ENCODE measurements around the gene EPS8L1.
"Not testable (repeated sequence)": the region's sequence is repeated elsewhere in the genome, so short reads cannot be mapped to it uniquely, and the experiment has no call there.

Gene EPS8L1

DNA sequence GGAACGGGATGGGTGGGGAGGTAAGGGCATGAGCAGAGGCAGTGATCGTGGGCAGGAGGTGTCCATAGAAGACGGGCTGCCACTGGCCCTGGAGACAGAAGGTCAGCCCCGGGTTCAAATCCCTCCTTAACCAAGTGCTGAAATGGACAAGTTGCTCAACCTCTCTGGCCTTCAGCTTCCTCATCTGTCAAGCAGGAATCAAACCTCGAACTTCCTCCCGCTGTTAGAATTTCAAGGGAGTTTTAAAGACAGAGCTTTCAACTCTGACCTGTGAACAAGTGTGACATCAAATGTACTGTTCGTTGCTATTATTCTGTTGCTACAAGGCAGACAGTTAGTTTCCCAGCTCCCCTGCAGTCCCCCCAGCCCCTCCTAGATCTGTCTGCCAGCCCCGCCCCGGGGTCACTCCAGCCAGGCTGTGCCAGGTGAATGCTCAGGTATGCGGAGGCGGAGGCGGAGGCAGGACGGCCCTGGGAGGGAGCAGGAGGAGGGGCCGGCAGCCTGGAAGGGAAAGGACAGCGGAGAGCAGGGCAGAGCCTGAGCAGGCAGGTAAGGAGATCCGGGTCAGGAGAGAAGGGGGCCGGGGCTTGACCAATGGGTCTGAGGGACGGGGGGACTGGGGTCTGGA, at the start of gene EPS8L1:
Gene EPS8L1 (plus strand): TSS at position 499 of the 628 bp plus-strand sequence. CDS start 576 bp downstream, outside the sequence.
- in situ Hi-C loops (cut with MboI; ENCODE audit: low sequenced_read_pairs) = no loop called here

- in situ Hi-C loops (cut with MboI; ENCODE audit: low sequenced_read_pairs) = not testable (repeated sequence)
These were observed 48.6 kb upstream of the EPS8L1 start for GRCh38 chr19:55027140-55027471.

DNA sequence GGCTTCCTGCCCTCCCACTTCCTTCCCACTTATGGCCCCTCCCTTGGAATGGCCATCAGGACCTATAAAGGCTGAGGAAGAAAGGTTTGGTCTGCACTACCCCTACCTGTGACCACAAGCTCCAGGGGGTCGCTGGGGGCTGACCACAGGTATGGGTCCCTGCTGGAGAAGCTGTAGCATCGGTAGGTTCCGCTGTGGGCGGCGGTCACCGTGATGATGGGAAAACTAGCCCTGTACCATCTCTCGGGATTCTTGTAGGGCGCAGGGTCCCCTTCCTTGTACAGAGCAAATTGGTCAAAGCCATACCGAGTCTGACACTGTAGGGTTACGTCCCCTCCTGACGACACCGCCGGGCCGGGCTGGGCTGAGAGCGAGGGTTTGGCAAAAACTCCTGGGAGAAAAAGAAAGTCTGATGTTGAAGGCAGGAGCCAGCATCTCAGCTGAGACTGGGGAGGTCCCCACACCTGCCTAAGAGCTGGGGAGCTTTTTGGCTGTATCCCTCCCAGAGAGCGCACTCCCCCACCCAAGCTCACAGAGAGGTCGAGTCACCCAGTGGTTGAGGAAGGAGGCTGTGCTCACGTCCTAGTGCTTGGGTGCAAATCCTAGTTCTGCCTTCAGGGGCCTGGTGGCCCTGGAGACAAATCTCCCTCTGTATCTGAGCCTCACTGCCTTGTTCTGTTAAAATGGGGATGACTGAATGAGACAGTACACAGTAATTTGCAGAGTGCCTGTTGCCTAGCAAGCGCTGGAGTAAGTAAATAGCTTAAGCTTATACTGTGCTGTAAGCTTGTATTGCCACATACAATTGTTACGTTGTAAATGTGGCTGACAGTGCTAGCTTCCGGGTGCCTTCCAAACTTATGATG, 48.0 kb upstream of the EPS8L1 start:
- in situ Hi-C loops (cut with MboI; ENCODE audit: low sequenced_read_pairs) = no loop called here

- in situ Hi-C loops (cut with MboI; ENCODE audit: low sequenced_read_pairs) = no loop called here
These were observed 46.9 kb upstream of the EPS8L1 start for GRCh38 chr19:55028757-55029156.

GRCh38 chr19:55031178-55031577, 44.5 kb upstream of the EPS8L1 start:
- in situ Hi-C loops (cut with MboI; ENCODE audit: low sequenced_read_pairs) = no loop called here

DNA sequence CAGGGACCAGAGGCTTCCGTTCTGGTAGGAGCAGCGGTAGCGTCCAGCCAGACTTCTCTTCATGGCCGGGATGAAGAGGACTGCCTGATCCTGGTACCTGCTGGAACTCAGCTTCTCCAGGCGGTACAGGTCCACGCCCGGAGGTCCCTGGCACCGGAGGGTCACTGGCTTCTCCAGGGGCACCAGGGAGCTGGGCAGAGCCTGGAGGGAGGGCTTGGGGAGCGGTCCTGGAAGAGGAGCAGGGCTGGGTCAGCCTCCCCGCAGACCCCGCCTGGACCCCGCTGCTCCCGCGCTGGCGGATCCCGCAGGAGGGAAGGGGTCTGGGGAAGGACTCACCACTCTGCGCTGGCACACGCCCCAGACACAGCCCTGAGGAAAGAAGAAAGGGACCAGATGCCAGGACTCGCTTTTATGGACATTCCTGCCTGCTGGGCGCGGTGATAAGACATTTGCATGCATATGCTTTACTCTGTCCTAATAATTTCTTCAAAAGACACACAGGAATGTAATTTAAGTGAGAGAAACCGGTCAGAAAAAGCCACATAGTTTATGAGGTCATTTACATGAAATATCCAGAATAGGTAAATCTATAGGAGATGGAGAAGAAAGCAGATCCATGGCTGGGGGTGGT, 43.4 kb upstream of the EPS8L1 start:
- in situ Hi-C loops (cut with MboI; ENCODE audit: low sequenced_read_pairs) = no loop called here

- in situ Hi-C loops (cut with MboI; ENCODE audit: low sequenced_read_pairs) = not testable (repeated sequence)
These were observed 42.6 kb upstream of the EPS8L1 start for GRCh38 chr19:55032976-55033643.

GRCh38 chr19:55034751-55035150, 40.9 kb upstream of the EPS8L1 start:
- in situ Hi-C loops (cut with MboI; ENCODE audit: low sequenced_read_pairs) = no loop called here

DNA sequence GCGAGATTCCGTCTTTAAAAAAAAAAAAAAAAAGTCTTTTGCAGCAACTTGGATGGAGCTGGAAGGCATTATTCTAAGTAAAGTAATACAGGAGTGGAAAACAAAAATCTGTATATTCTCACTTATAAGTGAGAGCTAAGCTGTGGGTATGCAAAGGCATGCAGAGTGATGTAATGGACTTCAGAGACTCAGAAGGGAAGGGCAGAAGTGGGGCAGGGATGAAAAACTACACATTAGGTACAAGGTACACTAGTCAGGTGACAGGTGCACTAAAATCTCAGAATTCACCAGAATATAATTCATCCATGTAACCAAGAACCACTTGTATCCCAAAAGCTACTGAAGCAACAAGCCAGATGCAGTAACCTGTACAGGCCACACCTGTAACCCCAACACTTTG, 39.6 kb upstream of the EPS8L1 start:
- in situ Hi-C loops (cut with MboI; ENCODE audit: low sequenced_read_pairs) = no loop called here

DNA sequence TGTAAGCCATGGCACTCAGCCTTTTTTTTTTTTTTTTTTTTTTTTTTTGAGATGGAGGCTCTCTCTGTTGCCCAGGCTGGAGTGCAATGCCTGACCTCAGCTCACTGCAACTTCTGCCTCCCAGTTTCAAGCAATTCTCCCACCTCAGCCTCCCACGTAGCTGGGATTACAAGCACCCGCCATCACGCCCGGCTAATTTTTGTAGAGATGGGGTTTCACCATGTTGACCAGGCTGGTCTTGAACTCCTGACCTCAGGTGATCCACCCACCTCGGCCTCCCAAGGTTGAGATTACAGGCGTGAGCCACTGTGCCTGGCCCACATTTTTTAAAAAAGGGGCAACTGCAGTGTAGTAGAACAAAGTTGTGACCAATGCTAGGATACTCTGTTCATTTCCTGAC, 38.1 kb upstream of the EPS8L1 start:
- in situ Hi-C loops (cut with MboI; ENCODE audit: low sequenced_read_pairs) = not testable (repeated sequence)

- in situ Hi-C loops (cut with MboI; ENCODE audit: low sequenced_read_pairs) = not testable (repeated sequence)
These were observed 35.0 kb upstream of the EPS8L1 start for GRCh38 chr19:55040654-55041053.

- in situ Hi-C loops (cut with MboI; ENCODE audit: low sequenced_read_pairs) = no loop called here
These were observed 34.4 kb upstream of the EPS8L1 start for GRCh38 chr19:55041244-55041626.

- in situ Hi-C loops (cut with MboI; ENCODE audit: low sequenced_read_pairs) = no loop called here
These were observed 33.9 kb upstream of the EPS8L1 start for GRCh38 chr19:55041627-55042343.

DNA sequence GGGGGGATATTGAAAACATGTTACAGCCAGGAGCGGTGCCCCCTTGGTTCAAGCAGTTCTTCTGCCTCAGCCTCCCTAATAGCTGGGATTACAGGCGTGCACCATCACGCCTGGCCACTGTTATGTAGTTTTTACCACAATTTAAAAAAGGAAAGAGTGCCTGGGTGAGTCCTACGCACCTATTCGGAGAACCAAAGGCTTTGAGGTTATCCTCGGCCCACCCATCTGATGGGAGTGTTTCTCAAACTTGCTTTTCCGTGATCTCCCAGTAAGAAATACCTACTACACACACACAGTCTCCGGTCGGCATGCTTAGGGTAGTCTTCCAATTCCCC, 33.4 kb upstream of the EPS8L1 start:
- in situ Hi-C loops (cut with MboI; ENCODE audit: low sequenced_read_pairs) = no loop called here

- in situ Hi-C loops (cut with MboI; ENCODE audit: low sequenced_read_pairs) = no loop called here
These were observed 33.0 kb upstream of the EPS8L1 start for GRCh38 chr19:55042688-55043087.

DNA sequence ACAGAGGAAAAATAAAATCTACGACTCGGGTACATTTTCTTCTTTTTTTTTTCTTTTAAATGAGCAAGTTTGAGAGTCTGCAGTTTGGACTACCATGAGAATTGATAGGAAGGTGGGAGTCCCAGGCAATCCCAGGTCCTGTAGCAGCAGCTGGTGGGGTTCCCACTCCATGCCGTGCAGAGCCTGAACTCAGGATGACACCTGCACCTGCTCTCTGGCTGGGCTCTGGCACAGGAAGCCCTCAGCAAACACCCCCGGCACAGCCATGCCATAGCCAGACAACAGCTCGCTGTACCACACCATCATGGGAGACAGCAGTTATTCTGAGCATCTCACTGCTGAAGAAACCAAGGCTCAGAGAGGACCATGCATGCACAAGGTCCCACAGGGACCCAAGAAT, 31.4 kb upstream of the EPS8L1 start:
- in situ Hi-C loops (cut with MboI; ENCODE audit: low sequenced_read_pairs) = no loop called here

DNA sequence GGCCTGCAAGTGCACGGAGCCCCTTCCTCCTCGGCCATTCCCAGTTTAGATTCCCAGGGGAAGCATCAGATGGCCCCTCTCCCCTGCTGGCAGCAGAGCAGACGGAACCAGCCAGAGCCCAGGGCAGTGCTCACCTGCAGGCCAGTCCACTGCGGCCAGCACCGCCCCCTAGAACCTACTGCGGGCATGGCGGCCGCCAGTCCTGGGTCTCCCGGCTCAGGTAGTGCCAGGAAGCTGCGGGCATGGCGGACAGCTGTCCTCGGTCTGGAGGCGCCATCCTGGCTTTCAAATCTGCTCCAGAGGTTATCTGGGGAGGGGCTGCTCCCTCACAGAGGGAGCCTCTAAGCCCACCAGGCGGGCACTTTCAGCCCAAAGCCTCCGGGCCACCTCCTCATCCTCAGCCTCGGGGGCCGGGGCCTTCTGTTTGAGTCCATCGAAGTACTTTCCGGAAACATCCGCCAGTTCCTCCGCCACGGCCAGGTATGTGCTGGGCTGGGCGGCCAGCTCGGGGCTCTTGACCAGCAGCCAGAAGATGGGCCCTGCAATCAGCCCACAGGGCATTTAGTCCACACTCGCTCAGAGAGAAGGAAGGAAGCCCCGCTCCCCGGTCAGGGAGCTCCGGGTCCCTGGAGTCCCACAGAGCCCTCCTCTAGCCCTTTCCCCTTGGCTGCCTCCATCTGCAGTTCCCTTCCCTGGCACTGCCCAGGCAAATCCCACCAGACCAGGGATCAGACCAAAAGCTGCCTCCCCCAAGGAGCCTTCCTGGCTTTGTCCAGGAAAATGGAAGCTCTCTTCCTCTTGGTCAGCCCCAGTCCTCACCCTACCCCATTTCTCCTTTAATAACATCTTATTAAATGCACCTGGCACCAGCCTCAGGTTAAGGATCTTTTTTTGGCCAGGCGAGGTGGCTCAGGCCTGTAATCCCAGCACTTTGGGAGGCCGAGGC, 30.6 kb upstream of the EPS8L1 start:
- in situ Hi-C loops (cut with MboI; ENCODE audit: low sequenced_read_pairs) = no loop called here

GRCh38 chr19:55046975-55047622, 28.6 kb upstream of the EPS8L1 start:
- in situ Hi-C loops (cut with MboI; ENCODE audit: low sequenced_read_pairs) = no loop called here

DNA sequence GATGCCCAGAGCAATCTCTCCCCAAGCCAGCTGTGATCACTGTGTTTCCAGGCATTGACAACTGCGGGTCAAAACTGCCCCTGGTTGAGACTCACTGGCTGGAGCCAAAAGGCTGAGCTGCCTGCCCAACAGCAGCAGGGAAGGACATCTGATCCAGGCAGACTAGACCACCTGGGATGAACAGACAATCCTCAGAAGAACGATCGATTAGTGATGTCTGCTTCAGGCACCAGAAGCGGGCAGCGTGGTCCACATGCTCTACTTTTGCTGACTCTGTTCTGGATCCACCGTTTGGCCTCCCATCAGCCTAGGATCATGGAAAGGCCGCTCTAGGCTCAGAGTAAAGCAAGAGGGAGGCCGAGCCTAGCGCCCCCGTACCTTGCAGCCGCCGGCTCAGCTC, 27.7 kb upstream of the EPS8L1 start:
- in situ Hi-C loops (cut with MboI; ENCODE audit: low sequenced_read_pairs) = no loop called here

All from hTERT RPE-1 (cell line).